Activated CD8-positive, alpha-beta T cell treated with anti-CD3 and anti-CD28 coated beads for 36 hours (primary cell): ENCODE results near the gene GNGT2. TPM values are rescaled to one million over a fixed set of nuclear protein-coding genes. Genes with fewer than 3 reads are reported as not detected.

Experiments used
- ATAC-seq: fragments of 200-7000 bp; cut with Tn5 transposase; one replicate; pipeline ENCODE4 v1.10.0; 2021; ENCODE audit warnings: mild to moderate bottlenecking, moderate library complexity
- CTCF ChIA-PET: fragments of 350-600 bp; sonication (Branson Sonifier 250); formaldehyde crosslinking; loops from one replicate; lab custom pipeline; 2021; ENCODE audit warnings: antibody characterized with exemption; lab: Charles Lee
- POLR2A ChIA-PET: fragments of 350-600 bp; sonication (Branson Sonifier 250); formaldehyde crosslinking; loops from one replicate; lab custom pipeline; 2021; ENCODE audit warnings: antibody characterized with exemption; lab: Charles Lee
- DNase-seq: peaks from one replicate; pipeline ENCODE4 v3.0.0-alpha.2; 2020
- H3K27ac Mint-ChIP-seq: one replicate; pipeline ENCODE4 v1.8.0; 2021; ENCODE audit warnings: mild to moderate bottlenecking, mixed read lengths
- H3K27me3 Mint-ChIP-seq: one replicate; pipeline ENCODE4 v1.8.0; 2021; ENCODE audit warnings: mixed read lengths
- H3K36me3 Mint-ChIP-seq: one replicate; pipeline ENCODE4 v1.8.0; 2021; ENCODE audit warnings: low read depth, mixed read lengths
- H3K4me1 Mint-ChIP-seq: one replicate; pipeline ENCODE4 v1.8.0; 2021; ENCODE audit warnings: low read depth, mixed read lengths
- H3K4me3 Mint-ChIP-seq: one replicate; pipeline ENCODE4 v1.8.0; 2021; ENCODE audit warnings: mild to moderate bottlenecking, moderate library complexity, mixed read lengths
- H3K9me3 Mint-ChIP-seq: one replicate; pipeline ENCODE4 v1.8.0; 2021; ENCODE audit warnings: mixed read lengths
- CTCF ChIP-seq: fragments of 200-600 bp; IDR thresholded peaks from one replicate; pipeline ENCODE4 v1.8.0; 2022; ENCODE audit warnings: antibody characterized with exemption, mild to moderate bottlenecking
- intact Hi-C: fragments of 100-400 bp; cut with micrococcal nuclease; formaldehyde crosslinking; loops from one replicate; pipeline ENCODE4 v1.10.0; 2022
- total RNA-seq, 2 experiments: library from RNA; stranded (reverse); gene quantifications; one replicate each; pipeline ENCODE4 v1.2.3, GENCODE V29; 2021

The GNGT2 gene
- total RNA-seq, 2 experiments from 2014 or later, result 21.7 to 23.9 TPM

GRCh38 chr17:49170216-49170615 lies 40.2 kb downstream of the GNGT2 start:
- no peak for TF ChIP-seq CTCF
- Mint-ChIP-seq H3K9me3 (peaks cover 10% of the 10 kb centered on the region), H3K4me1 (no peaks in the 10 kb centered on the region), H3K27ac (no peak overlapping the region), H3K4me3 (no peak overlapping the region), H3K36me3 (no peaks in the 10 kb centered on the region), H3K27me3 (peaks cover 40% of the 10 kb centered on the region)
- DNase-seq, result no peak
- intact Hi-C loops, result no loop called here
- ChIA-PET POLR2A (no interaction called here), CTCF (interaction anchor here (1.2 to 1.7 kb wide), 2 partner anchors 10 to 56 kb away, joined by 4 to 6 read pairs; no protein-coding TSS in a partner anchor)
- ATAC-seq, result no peak

- TF ChIP-seq CTCF, result no peak
- Mint-ChIP-seq H3K4me3 (no peak overlapping the region), H3K27me3 (peaks cover 36% of the 10 kb centered on the region), H3K36me3 (no peaks in the 10 kb centered on the region), H3K4me1 (no peaks in the 10 kb centered on the region), H3K9me3 (peaks cover 3% of the 10 kb centered on the region), H3K27ac (no peak overlapping the region)
- POLR2A ChIA-PET, result interaction anchor here (0.6 to 1.3 kb wide), 2 partner anchors 11 to 24 kb away, joined by 3 to 5 read pairs; no protein-coding TSS in a partner anchor
- ATAC-seq, result no peak
- intact Hi-C loops, result no loop called here
- DNase-seq, result no peak
- CTCF ChIA-PET, result interaction anchor here (1.8 kb wide), 1 partner anchor 12 kb away, joined by 7 read pairs; no protein-coding TSS in a partner anchor
Observed at GRCh38 chr17:49168706-49169105, 41.7 kb downstream of the GNGT2 start.

GRCh38 chr17:49165143-49165542 lies 45.2 kb downstream of the GNGT2 start:
- ATAC-seq, result no peak
- Mint-ChIP-seq H3K27ac (no peak overlapping the region), H3K36me3 (no peaks in the 10 kb centered on the region), H3K27me3 (peaks cover 29% of the 10 kb centered on the region), H3K4me3 (no peak overlapping the region), H3K9me3 (no peaks in the 10 kb centered on the region), H3K4me1 (no peaks in the 10 kb centered on the region)
- CTCF ChIA-PET, result no interaction called here
- no peak for TF ChIP-seq CTCF
- DNase-seq, result no peak
- intact Hi-C loops, result no loop called here
- POLR2A ChIA-PET, result no interaction called here

GRCh38 chr17:49162866-49163265 lies 47.5 kb downstream of the GNGT2 start:
- Mint-ChIP-seq H3K9me3 (no peaks in the 10 kb centered on the region), H3K27me3 (peaks cover 20% of the 10 kb centered on the region), H3K27ac (no peak overlapping the region), H3K36me3 (no peaks in the 10 kb centered on the region), H3K4me3 (no peak overlapping the region), H3K4me1 (no peaks in the 10 kb centered on the region)
- ATAC-seq, result no peak
- POLR2A ChIA-PET, result interaction anchor here (0.6 kb wide), 1 partner anchor 134 kb away, joined by 3 read pairs; no protein-coding TSS in a partner anchor
- intact Hi-C loops, result no loop called here
- CTCF ChIA-PET, result interaction anchor here (1.0 kb wide), 1 partner anchor 17 kb away, joined by 3 read pairs; no protein-coding TSS in a partner anchor
- DNase-seq, result no peak
- no peak for TF ChIP-seq CTCF

- ChIA-PET POLR2A (no interaction called here), CTCF (no interaction called here)
- Mint-ChIP-seq H3K4me1 (no peaks in the 10 kb centered on the region), H3K27ac (no peak overlapping the region), H3K4me3 (no peak overlapping the region), H3K36me3 (no peaks in the 10 kb centered on the region), H3K9me3 (no peaks in the 10 kb centered on the region), H3K27me3 (peaks cover 22% of the 10 kb centered on the region)
- ATAC-seq (no peak), DNase-seq (no peak)
- intact Hi-C loops, result no loop called here
- TF ChIP-seq CTCF, result no peak
Observed at GRCh38 chr17:49157784-49158183, 52.6 kb downstream of the GNGT2 start.
